ENCODE results near the gene KRTAP10-3. TPM values are rescaled to one million over a fixed set of nuclear protein-coding genes. Genes with fewer than 3 reads are reported as not detected.
A peak's percentile ranks its signal among the peaks of the same experiment; 100 is the strongest.

The KRTAP10-3 gene
- total and polyA plus RNA-seq, 2 of the 13 experiments (the other 11 are each of a cell fraction or from before 2014, with no cell fraction given): not detected

GRCh38 chr21:44514746-44515358 is 43.7 kb downstream of the KRTAP10-3 start (continued):
- TF ChIP-seq, protein P1, sequence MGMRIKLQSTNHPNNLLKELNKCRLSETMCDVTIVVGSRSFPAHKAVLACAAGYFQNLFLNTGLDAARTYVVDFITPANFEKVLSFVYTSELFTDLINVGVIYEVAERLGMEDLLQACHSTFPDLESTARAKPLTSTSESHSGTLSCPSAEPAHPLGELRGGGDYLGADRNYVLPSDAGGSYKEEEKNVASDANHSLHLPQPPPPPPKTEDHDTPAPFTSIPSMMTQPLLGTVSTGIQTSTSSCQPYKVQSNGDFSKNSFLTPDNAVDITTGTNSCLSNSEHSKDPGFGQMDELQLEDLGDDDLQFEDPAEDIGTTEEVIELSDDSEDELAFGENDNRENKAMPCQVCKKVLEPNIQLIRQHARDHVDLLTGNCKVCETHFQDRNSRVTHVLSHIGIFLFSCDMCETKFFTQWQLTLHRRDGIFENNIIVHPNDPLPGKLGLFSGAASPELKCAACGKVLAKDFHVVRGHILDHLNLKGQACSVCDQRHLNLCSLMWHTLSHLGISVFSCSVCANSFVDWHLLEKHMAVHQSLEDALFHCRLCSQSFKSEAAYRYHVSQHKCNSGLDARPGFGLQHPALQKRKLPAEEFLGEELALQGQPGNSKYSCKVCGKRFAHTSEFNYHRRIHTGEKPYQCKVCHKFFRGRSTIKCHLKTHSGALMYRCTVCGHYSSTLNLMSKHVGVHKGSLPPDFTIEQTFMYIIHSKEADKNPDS (CRISPR knock-in tag; IDR thresholded peaks at IDR 0.05): no peak
- TF ChIP-seq SMARCE1 (IDR thresholded peaks at IDR 0.05; ENCODE audit: borderline replicate concordance) (no peak), ZNF878 (CRISPR knock-in tag; IDR thresholded peaks at IDR 0.05) (no peak), KLF13 (CRISPR knock-in tag; IDR thresholded peaks at IDR 0.05) (no peak), MAZ (IDR thresholded peaks at IDR 0.05; ENCODE audit: borderline replicate concordance, low read depth, low read length) (no peak), MAZ (CRISPR knock-in tag; IDR thresholded peaks at IDR 0.05; ENCODE audit: low read depth) (peak; percentile 56; the same call in 1 of the 2 replicates), KAT7 (CRISPR knock-in tag; IDR thresholded peaks at IDR 0.05; ENCODE audit: borderline replicate concordance) (no peak), ZNF768 (CRISPR knock-in tag; IDR thresholded peaks at IDR 0.05) (no peak), HMGXB4 (CRISPR knock-in tag; IDR thresholded peaks at IDR 0.05; ENCODE audit: borderline replicate concordance in 1 of 2, low read depth in 1 of 2) (no peak), ZNF501 (CRISPR knock-in tag; IDR thresholded peaks at IDR 0.05) (no peak), IKZF1 (IDR thresholded peaks at IDR 0.05) (no peak), ISL2 (CRISPR knock-in tag; IDR thresholded peaks at IDR 0.05) (peak; percentile 60; the same call in 1 of the 2 replicates), REPIN1 (CRISPR knock-in tag; IDR thresholded peaks at IDR 0.05; ENCODE audit: borderline replicate concordance, low read depth) (no peak), POGZ (CRISPR knock-in tag; IDR thresholded peaks at IDR 0.05) (no peak), ZNF589 (CRISPR knock-in tag; conservative IDR thresholded peaks at IDR 0.05) (no peak), ZNF333 (CRISPR knock-in tag; IDR thresholded peaks at IDR 0.05; ENCODE audit: borderline replicate concordance) (no peak), ZNF335 (CRISPR knock-in tag; IDR thresholded peaks at IDR 0.05) (no peak), MED8 (CRISPR knock-in tag; IDR thresholded peaks at IDR 0.05; ENCODE audit: insufficient replicate concordance) (no peak), SP1 (IDR thresholded peaks at IDR 0.05) (no peak), SP1 (CRISPR knock-in tag; IDR thresholded peaks at IDR 0.05) (no peak), MEIS1 (CRISPR knock-in tag; IDR thresholded peaks at IDR 0.05; ENCODE audit: borderline replicate concordance) (no peak), ELF3 (CRISPR knock-in tag; IDR thresholded peaks at IDR 0.05) (no peak), SOX6 (IDR thresholded peaks at IDR 0.05) (no peak), SOX6 (CRISPR knock-in tag; IDR thresholded peaks at IDR 0.05) (peak; percentile 76; the same call in 1 of the 2 replicates), THAP11 (CRISPR knock-in tag; IDR thresholded peaks at IDR 0.05) (no peak), HHEX (CRISPR knock-in tag; IDR thresholded peaks at IDR 0.05) (no peak)
- TF ChIP-seq, protein P2, sequence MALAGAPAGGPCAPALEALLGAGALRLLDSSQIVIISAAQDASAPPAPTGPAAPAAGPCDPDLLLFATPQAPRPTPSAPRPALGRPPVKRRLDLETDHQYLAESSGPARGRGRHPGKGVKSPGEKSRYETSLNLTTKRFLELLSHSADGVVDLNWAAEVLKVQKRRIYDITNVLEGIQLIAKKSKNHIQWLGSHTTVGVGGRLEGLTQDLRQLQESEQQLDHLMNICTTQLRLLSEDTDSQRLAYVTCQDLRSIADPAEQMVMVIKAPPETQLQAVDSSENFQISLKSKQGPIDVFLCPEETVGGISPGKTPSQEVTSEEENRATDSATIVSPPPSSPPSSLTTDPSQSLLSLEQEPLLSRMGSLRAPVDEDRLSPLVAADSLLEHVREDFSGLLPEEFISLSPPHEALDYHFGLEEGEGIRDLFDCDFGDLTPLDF (CRISPR knock-in tag; IDR thresholded peaks at IDR 0.05): no peak
- TF ChIP-seq, protein P3, sequence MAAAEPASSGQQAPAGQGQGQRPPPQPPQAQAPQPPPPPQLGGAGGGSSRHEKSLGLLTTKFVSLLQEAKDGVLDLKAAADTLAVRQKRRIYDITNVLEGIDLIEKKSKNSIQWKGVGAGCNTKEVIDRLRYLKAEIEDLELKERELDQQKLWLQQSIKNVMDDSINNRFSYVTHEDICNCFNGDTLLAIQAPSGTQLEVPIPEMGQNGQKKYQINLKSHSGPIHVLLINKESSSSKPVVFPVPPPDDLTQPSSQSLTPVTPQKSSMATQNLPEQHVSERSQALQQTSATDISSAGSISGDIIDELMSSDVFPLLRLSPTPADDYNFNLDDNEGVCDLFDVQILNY (CRISPR knock-in tag; conservative IDR thresholded peaks at IDR 0.05): no peak
